ENCODE results near the gene FAM3A.
A peak's percentile ranks its signal among the peaks of the same experiment; 100 is the strongest.

GRCh38 chrX:154526901-154527675 is 11.1 kb upstream of the FAM3A start:
- TF ChIP-seq CTCF (conservative IDR thresholded peaks at IDR 0.05; ENCODE audit: low read depth, low read length) (peak; percentile 52), POLR2A (IDR thresholded peaks at IDR 0.05; ENCODE audit: low read depth, low read length) (no peak), RFX5 (IDR thresholded peaks at IDR 0.05; ENCODE audit: low read depth, low read length) (no peak), RCOR1 (IDR thresholded peaks at IDR 0.05; ENCODE audit: insufficient replicate concordance, low read length) (no peak), CEBPB (IDR thresholded peaks at IDR 0.05; ENCODE audit: low read depth, low read length) (no peak), RAD21 (IDR thresholded peaks at IDR 0.05; ENCODE audit: low read length) (peak; percentile 38), FOS (IDR thresholded peaks at IDR 0.05; ENCODE audit: low read depth, low read length) (no peak), SMC3 (IDR thresholded peaks at IDR 0.05; ENCODE audit: low read depth, low read length) (no peak), CHD1 (IDR thresholded peaks at IDR 0.05; ENCODE audit: low read depth, low read length) (no peak), ELK1 (IDR thresholded peaks at IDR 0.05; ENCODE audit: borderline replicate concordance, low read depth, low read length) (no peak), MAZ (IDR thresholded peaks at IDR 0.05; ENCODE audit: borderline replicate concordance, low read depth, low read length) (no peak), MAFK (IDR thresholded peaks at IDR 0.05; ENCODE audit: low read depth, low read length) (no peak)
